Ectodermal cell (in vitro differentiated cells): ENCODE measurements around the gene NPR1.
"Not testable (repeated sequence)": the region's sequence is repeated elsewhere in the genome, so short reads cannot be mapped to it uniquely, and the experiment has no call there.

Experiments used
- H3K27ac ChIP-seq: 2 replicates; pipeline ENCODE4 v1.7.0; 2013; ENCODE audit warnings: mild to moderate bottlenecking, low read depth, low read length; ENCODE audit not compliant: insufficient read depth, poor library complexity, severe bottlenecking
- H3K27me3 ChIP-seq: 2 replicates; pipeline ENCODE4 v1.7.0; 2013; ENCODE audit warnings: mild to moderate bottlenecking, low read length; ENCODE audit not compliant: insufficient read depth, control insufficient read depth, poor library complexity, severe bottlenecking
- H3K36me3 ChIP-seq: one replicate; pipeline ENCODE4 v1.7.0; 2013; ENCODE audit warnings: low read length; ENCODE audit not compliant: control insufficient read depth, insufficient read depth
- H3K4me1 ChIP-seq: one replicate; pipeline ENCODE4 v1.7.0; 2013; ENCODE audit warnings: low read length; ENCODE audit not compliant: control insufficient read depth, insufficient read depth
- H3K4me3 ChIP-seq: 2 replicates; pipeline ENCODE4 v1.7.0; 2013; ENCODE audit warnings: low read depth, low read length, control low read depth; ENCODE audit not compliant: insufficient read depth
- H3K9me3 ChIP-seq: 2 replicates; pipeline ENCODE4 v1.7.0; 2013; ENCODE audit warnings: mild to moderate bottlenecking, low read length, moderate library complexity; ENCODE audit not compliant: control insufficient read depth
- WGBS, 2 experiments: methylation state at CpG; one replicate each; pipeline ENCODE4 v1.1.7; 2013; ENCODE audit warnings: missing lambda C conversion rate in 2 of 2; 5-methylcytosine and 5-hydroxymethylcytosine counted together

Gene NPR1

GRCh38 chr1:153723687-153724086, 45.2 kb downstream of the NPR1 start:
- WGBS, 2 experiments: 90 to 92% methylated on average over 3 of the region's 3 CpGs
- no peak overlapping the region for H3K4me3 ChIP-seq

GRCh38 chr1:153724634-153725033, 46.1 kb downstream of the NPR1 start:
- H3K9me3 ChIP-seq, H3K27ac ChIP-seq, H3K36me3 ChIP-seq, H3K4me3 ChIP-seq, H3K4me1 ChIP-seq, H3K27me3 ChIP-seq: not testable (repeated sequence)
- 91 to 93% methylated on average over 4 of the region's 4 CpGs for WGBS, 2 experiments

More at GRCh38 chr1:153723687-153724086, 45.2 kb downstream of the NPR1 start:
- H3K9me3 ChIP-seq: no peaks in the 10 kb centered on the region
- no peaks in the 10 kb centered on the region for H3K27me3 ChIP-seq
- H3K4me1 ChIP-seq: no peaks in the 10 kb centered on the region
- no peaks in the 10 kb centered on the region for H3K36me3 ChIP-seq
- no peak overlapping the region for H3K27ac ChIP-seq

- H3K9me3 ChIP-seq: no peaks in the 10 kb centered on the region
- no peaks in the 10 kb centered on the region for H3K27me3 ChIP-seq
- no peaks in the 10 kb centered on the region for H3K36me3 ChIP-seq
- peak within 1 kb of the TSS; percentile 73 for H3K4me3 ChIP-seq
- WGBS, 2 experiments: 2 to 3% methylated on average over 42 to 46 of the region's 49 CpGs
- H3K27ac ChIP-seq: peak within 1 kb of the TSS; percentile 4
- H3K4me1 ChIP-seq: peaks cover 9% of the 10 kb centered on the region
Measured at GRCh38 chr1:153727463-153728304, 49.2 kb downstream of the NPR1 start, which contains the start of gene INTS3. Gene INTS3 (plus strand): TSS chr1:153728050. CDS start chr1:153728635, 585 bp downstream.

- WGBS, 2 experiments: 0 to 1% methylated on average over 15 to 18 of the region's 19 CpGs
Measured at GRCh38 chr1:153728305-153729066, 50.0 kb downstream of the NPR1 start.

GRCh38 chr1:153730468-153730988, 52.0 kb downstream of the NPR1 start:
- H3K4me3 ChIP-seq: no peak overlapping the region
- H3K27ac ChIP-seq: no peak overlapping the region
- H3K27me3 ChIP-seq: no peaks in the 10 kb centered on the region
- no peaks in the 10 kb centered on the region for H3K9me3 ChIP-seq
- no peaks in the 10 kb centered on the region for H3K36me3 ChIP-seq
- peaks cover 9% of the 10 kb centered on the region for H3K4me1 ChIP-seq
- 69 to 80% methylated on average over 5 of the region's 5 CpGs for WGBS, 2 experiments

More at GRCh38 chr1:153728305-153729066, 50.0 kb downstream of the NPR1 start:
- H3K36me3 ChIP-seq: no peaks in the 10 kb centered on the region
- peak overlapping the region; percentile 73 for H3K4me3 ChIP-seq
- no peaks in the 10 kb centered on the region for H3K9me3 ChIP-seq
- H3K4me1 ChIP-seq: peaks cover 9% of the 10 kb centered on the region
- peak overlapping the region; percentile 4 for H3K27ac ChIP-seq
- no peaks in the 10 kb centered on the region for H3K27me3 ChIP-seq

GRCh38 chr1:153733970-153734369, 55.5 kb downstream of the NPR1 start:
- Histone ChIP-seq H3K4me1 (peaks cover 9% of the 10 kb centered on the region), H3K27ac (no peak overlapping the region)

GRCh38 chr1:153734396-153735089, 56.1 kb downstream of the NPR1 start:
- peaks cover 3% of the 10 kb centered on the region for H3K4me1 ChIP-seq
- no peak overlapping the region for H3K27ac ChIP-seq
- H3K9me3 ChIP-seq: no peaks in the 10 kb centered on the region
- H3K36me3 ChIP-seq: no peaks in the 10 kb centered on the region
- H3K4me3 ChIP-seq: no peak overlapping the region
- WGBS, 2 experiments: 76 to 80% methylated on average over 3 of the region's 3 CpGs
- no peaks in the 10 kb centered on the region for H3K27me3 ChIP-seq

More at GRCh38 chr1:153733970-153734369, 55.5 kb downstream of the NPR1 start:
- H3K4me3 ChIP-seq: no peak overlapping the region
- 79 to 90% methylated on average over 1 of the region's 1 CpG for WGBS, 2 experiments
- H3K9me3 ChIP-seq: no peaks in the 10 kb centered on the region
- H3K36me3 ChIP-seq: no peaks in the 10 kb centered on the region
- H3K27me3 ChIP-seq: no peaks in the 10 kb centered on the region

- no peaks in the 10 kb centered on the region for H3K4me1 ChIP-seq
- no peaks in the 10 kb centered on the region for H3K27me3 ChIP-seq
- WGBS, 2 experiments: 89 to 94% methylated on average over 3 of the region's 3 CpGs
- H3K36me3 ChIP-seq: no peaks in the 10 kb centered on the region
- H3K9me3 ChIP-seq: no peaks in the 10 kb centered on the region
- H3K4me3 ChIP-seq: no peak overlapping the region
- H3K27ac ChIP-seq: no peak overlapping the region
Measured at GRCh38 chr1:153735090-153735420, 56.6 kb downstream of the NPR1 start.

GRCh38 chr1:153741986-153742385, 63.5 kb downstream of the NPR1 start:
- no peaks in the 10 kb centered on the region for H3K4me1 ChIP-seq
- WGBS, 2 experiments: 94 to 99% methylated on average over 2 of the region's 2 CpGs
- no peak overlapping the region for H3K27ac ChIP-seq
- no peak overlapping the region for H3K4me3 ChIP-seq
- H3K27me3 ChIP-seq: no peaks in the 10 kb centered on the region
- peaks cover 28% of the 10 kb centered on the region for H3K36me3 ChIP-seq
- H3K9me3 ChIP-seq: no peaks in the 10 kb centered on the region
